IMR-90 (cell line): ENCODE measurements around the gene RNF213. TPM values are rescaled to one million over a fixed set of nuclear protein-coding genes. Genes with fewer than 3 reads are reported as not detected.

Experiments used
- ATAC-seq: fragments of 200-7000 bp; cut with Tn5 transposase; 2 replicates; pipeline ENCODE4 v1.9.1; 2020; ENCODE audit warnings: low read depth, mild to moderate bottlenecking, moderate library complexity
- BruUV-seq: library from RNA; stranded (reverse); fragments of 400-500 nt; replicated peaks from 2 replicates; lab custom pipeline; 2021; lab: Mats Ljungman, UMichigan
- CTCF ChIA-PET: fragments of 300-600 bp; formaldehyde crosslinking; extraction: SDS; loops from one replicate; lab custom pipeline; 2021; ENCODE audit warnings: antibody characterized with exemption; lab: Yijun Ruan, JAX
- POLR2A ChIA-PET: fragments of 300-600 bp; sonication (Branson Sonifier 250); formaldehyde crosslinking; loops from one replicate; lab custom pipeline; 2022; ENCODE audit warnings: antibody characterized with exemption; ENCODE audit not compliant: unreplicated experiment; lab: Charles Lee
- DNase-seq: peaks from one replicate; pipeline ENCODE4 v3.0.0; 2013
- H2AFZ ChIP-seq: replicated peaks from 2 replicates; pipeline ENCODE3; 2013; ENCODE audit warnings: low read length, mild to moderate bottlenecking; ENCODE audit not compliant: poor library complexity
- H2AK5ac ChIP-seq: 2 replicates; pipeline ENCODE4 v1.6.1; 2013; ENCODE audit warnings: low read depth, low read length, inconsistent platforms
- H2AK9ac ChIP-seq: replicated peaks from 2 replicates; pipeline ENCODE3; 2013; ENCODE audit warnings: mild to moderate bottlenecking, low read depth, low read length, moderate library complexity; ENCODE audit not compliant: poor library complexity
- H2BK120ac ChIP-seq: 2 replicates; pipeline ENCODE4 v1.6.1; 2013; ENCODE audit warnings: low read depth, low read length, inconsistent platforms
- H2BK15ac ChIP-seq: 3 replicates; pipeline ENCODE4 v1.6.1; 2013; ENCODE audit warnings: low read depth, low read length, inconsistent platforms
- H2BK20ac ChIP-seq: 2 replicates; pipeline ENCODE4 v1.6.1; 2013; ENCODE audit warnings: low read depth, mild to moderate bottlenecking, inconsistent platforms, low read length, moderate library complexity
- H2BK5ac ChIP-seq: 2 replicates; pipeline ENCODE4 v1.6.1; 2013; ENCODE audit warnings: mild to moderate bottlenecking, low read depth, low read length, inconsistent platforms; ENCODE audit not compliant: poor library complexity, severe bottlenecking
- H3K14ac ChIP-seq: replicated peaks from 2 replicates; pipeline ENCODE4 v1.6.1; 2013; ENCODE audit warnings: low read depth, low read length, inconsistent platforms
- H3K18ac ChIP-seq: 2 replicates; pipeline ENCODE4 v1.6.1; 2013; ENCODE audit warnings: low read depth, low read length, control low read depth
- H3K23ac ChIP-seq: 2 replicates; pipeline ENCODE4 v1.6.1; 2013; ENCODE audit warnings: low read depth, low read length, inconsistent platforms
- H3K27ac ChIP-seq: 2 replicates; pipeline ENCODE4 v1.5.1; 2013; ENCODE audit warnings: mild to moderate bottlenecking, control low read depth, low read length; ENCODE audit not compliant: insufficient read depth
- H3K27me3 ChIP-seq: 2 replicates; pipeline ENCODE4 v1.6.1; 2013; ENCODE audit warnings: low read length; ENCODE audit not compliant: control insufficient read depth, insufficient read depth
- H3K36me3 ChIP-seq: 2 replicates; pipeline ENCODE4 v1.6.1; 2013; ENCODE audit warnings: low read length, mixed read lengths; ENCODE audit not compliant: control insufficient read depth, insufficient read depth
- H3K4ac ChIP-seq: 2 replicates; pipeline ENCODE4 v1.6.1; 2013; ENCODE audit warnings: low read depth, low read length, inconsistent platforms
- H3K4me1 ChIP-seq: 2 replicates; pipeline ENCODE4 v1.6.1; 2013; ENCODE audit warnings: low read length, mixed read lengths; ENCODE audit not compliant: control insufficient read depth, insufficient read depth
- H3K4me2 ChIP-seq: 2 replicates; pipeline ENCODE4 v1.6.1; 2013; ENCODE audit warnings: low read depth, mild to moderate bottlenecking, control low read depth, low read length, moderate library complexity
- H3K4me3 ChIP-seq: 2 replicates; pipeline ENCODE4 v1.5.1; 2013; ENCODE audit warnings: low read depth, mild to moderate bottlenecking, control low read depth, low read length, moderate library complexity; ENCODE audit not compliant: insufficient read depth
- H3K56ac ChIP-seq: 2 replicates; pipeline ENCODE4 v1.6.1; 2013; ENCODE audit warnings: low read length, inconsistent platforms; ENCODE audit not compliant: insufficient read depth; ENCODE audit errors: extremely low read depth
- H3K79me1 ChIP-seq, 2 experiments: 2 replicates each; pipeline ENCODE4 v1.6.1; 2013; ENCODE audit warnings: low read length in 2 of 2, inconsistent platforms in 1 of 2, low read depth in 1 of 2
- H3K9ac ChIP-seq: 2 replicates; pipeline ENCODE4 v1.6.1; 2013; ENCODE audit warnings: low read depth, low read length, control low read depth
- H3K9me1 ChIP-seq: 2 replicates; pipeline ENCODE4 v1.6.1; 2013; ENCODE audit warnings: low read length, inconsistent platforms; ENCODE audit not compliant: insufficient read depth
- H3K9me3 ChIP-seq: 2 replicates; pipeline ENCODE4 v1.6.1; 2013; ENCODE audit warnings: low read length; ENCODE audit not compliant: control insufficient read depth, insufficient read depth
- H4K20me1 ChIP-seq: 2 replicates; pipeline ENCODE4 v1.6.1; 2013; ENCODE audit warnings: low read length, inconsistent platforms; ENCODE audit not compliant: insufficient read depth
- H4K5ac ChIP-seq: 2 replicates; pipeline ENCODE4 v1.6.1; 2013; ENCODE audit warnings: mild to moderate bottlenecking, low read depth, low read length, control low read depth
- H4K8ac ChIP-seq, 2 experiments: 2 replicates each; pipeline ENCODE4 v1.6.1; 2013; ENCODE audit warnings: low read depth in 2 of 2, low read length in 2 of 2, control low read depth in 1 of 2, inconsistent platforms in 1 of 2
- H4K91ac ChIP-seq: 2 replicates; pipeline ENCODE4 v1.6.1; 2013; ENCODE audit warnings: low read depth, low read length, inconsistent platforms; ENCODE audit not compliant: insufficient read depth
- BHLHE40 ChIP-seq: fragments of 150-350 bp; IDR thresholded peaks from 2 replicates; pipeline ENCODE4 v1.6.1; 2016; ENCODE audit warnings: mild to moderate bottlenecking, low read depth, low read length
- CEBPB ChIP-seq: IDR thresholded peaks from 2 replicates; pipeline ENCODE4 v1.6.1; 2012; ENCODE audit warnings: low read depth, low read length, improper control_type of control experiment
- CHD1 ChIP-seq: IDR thresholded peaks from 2 replicates; pipeline ENCODE4 v1.6.1; 2012; ENCODE audit warnings: low read depth, low read length, improper control_type of control experiment
- CTCF ChIP-seq: conservative IDR thresholded peaks from 2 replicates; pipeline ENCODE4 v1.5.1; 2012; ENCODE audit warnings: mild to moderate bottlenecking, low read depth, low read length, improper control_type of control experiment
- FOS ChIP-seq: fragments of 150-350 bp; IDR thresholded peaks from 2 replicates; pipeline ENCODE4 v1.6.1; 2016; ENCODE audit warnings: low read depth, low read length
- MAFK ChIP-seq: IDR thresholded peaks from 2 replicates; pipeline ENCODE4 v1.6.1; 2012; ENCODE audit warnings: low read depth, low read length, improper control_type of control experiment
- MAZ ChIP-seq: IDR thresholded peaks from 2 replicates; pipeline ENCODE4 v1.6.1; 2012; ENCODE audit warnings: low read depth, mild to moderate bottlenecking, low read length, improper control_type of control experiment, moderate library complexity, borderline replicate concordance
- MXI1 ChIP-seq: IDR thresholded peaks from 2 replicates; pipeline ENCODE4 v1.6.1; 2012; ENCODE audit warnings: low read depth, mild to moderate bottlenecking, low read length, moderate library complexity, borderline replicate concordance
- NFE2L2 ChIP-seq: fragments of 150-350 bp; IDR thresholded peaks from 2 replicates; pipeline ENCODE4 v1.6.1; 2016; ENCODE audit warnings: low read depth, mild to moderate bottlenecking, low read length
- POLR2A ChIP-seq: IDR thresholded peaks from 2 replicates; pipeline ENCODE4 v1.6.1; 2012; ENCODE audit warnings: mild to moderate bottlenecking, low read depth, low read length
- RAD21 ChIP-seq: IDR thresholded peaks from 2 replicates; pipeline ENCODE4 v1.6.1; 2012; ENCODE audit warnings: low read length, improper control_type of control experiment
- RCOR1 ChIP-seq: IDR thresholded peaks from 2 replicates; pipeline ENCODE4 v1.6.1; 2012; ENCODE audit warnings: mild to moderate bottlenecking, low read length, improper control_type of control experiment; ENCODE audit not compliant: insufficient replicate concordance
- RFX5 ChIP-seq: IDR thresholded peaks from 2 replicates; pipeline ENCODE4 v1.8.0; 2012; ENCODE audit warnings: low read depth, mild to moderate bottlenecking, low read length, moderate library complexity
- SMC3 ChIP-seq: fragments of 150-350 bp; IDR thresholded peaks from 2 replicates; pipeline ENCODE4 v1.6.1; 2016; ENCODE audit warnings: low read depth, mild to moderate bottlenecking, antibody characterized with exemption, low read length, moderate library complexity
- USF2 ChIP-seq: fragments of 150-350 bp; IDR thresholded peaks from 2 replicates; pipeline ENCODE4 v1.6.1; 2017; ENCODE audit warnings: mild to moderate bottlenecking, antibody characterized with exemption, low read length, low read depth
- WGBS, 2 experiments: methylation state at CpG; one replicate each; pipeline versions ENCODE4 v1.1.5 to v1.1.7; 2013; ENCODE audit warnings: missing lambda C conversion rate in 2 of 2; ENCODE audit not compliant: insufficient read length in 1 of 2; ENCODE audit errors: extremely low coverage in 2 of 2; 5-methylcytosine and 5-hydroxymethylcytosine counted together
- dilution Hi-C: fragments of 300-500 bp; cut with HindIII; formaldehyde crosslinking; loops from one replicate; pipeline ENCODE4 v1.14.3; 2018; ENCODE audit warnings: low sequenced_read_pairs; ENCODE audit not compliant: unreplicated experiment
- in situ Hi-C: fragments of 300-500 bp; cut with MboI; formaldehyde crosslinking; loops from 3 replicates; pipeline ENCODE4 v1.14.3; 2019; ENCODE audit warnings: low sequenced_read_pairs, inconsistent platforms, mixed read lengths
- intact Hi-C: fragments of 100-400 bp; cut with micrococcal nuclease; formaldehyde crosslinking; loops from 2 replicates; pipeline ENCODE4 v1.10.0; 2022
- polyA plus RNA-seq, 3 experiments: library from polyadenylated mRNA; depleted of rRNA; stranded (reverse); fragments of >200 nt; gene quantifications; 2 replicates each; pipeline ENCODE4 v1.2.3, GENCODE V29; 2012; ENCODE audit warnings: low replicate concordance in 1 of 3
- total RNA-seq: library from RNA; depleted of rRNA; stranded (reverse); fragments of >200 nt; gene quantifications from 2 replicates; pipeline ENCODE4 v1.2.3, GENCODE V29; 2012

The RNF213 gene
- total and polyA plus RNA-seq, 2 of the 4 experiments (the other 2 are of a cell fraction), result 23.4 to 36.0 TPM

DNA sequence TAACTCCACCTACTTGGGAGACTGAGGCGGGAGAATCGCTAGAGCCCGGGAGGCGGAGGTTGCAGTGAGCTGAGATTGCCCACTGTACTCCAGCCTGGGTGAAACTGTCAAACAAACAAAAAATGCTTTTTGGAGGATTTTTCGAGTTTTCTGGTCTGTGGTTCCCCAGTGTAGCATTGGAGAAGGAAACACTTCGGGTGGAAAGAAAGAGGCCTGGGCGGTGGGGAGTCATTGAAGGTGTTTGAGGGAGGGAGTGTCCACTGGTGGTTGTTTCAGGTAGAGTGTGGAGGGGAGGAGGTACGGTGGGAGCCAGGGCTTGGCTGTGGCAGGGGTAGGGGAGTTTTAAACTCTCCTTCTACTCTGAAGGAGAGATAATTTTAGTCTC, 1.2 kb downstream of the RNF213 start (continued):
- TF ChIP-seq MAZ, result no peak

DNA sequence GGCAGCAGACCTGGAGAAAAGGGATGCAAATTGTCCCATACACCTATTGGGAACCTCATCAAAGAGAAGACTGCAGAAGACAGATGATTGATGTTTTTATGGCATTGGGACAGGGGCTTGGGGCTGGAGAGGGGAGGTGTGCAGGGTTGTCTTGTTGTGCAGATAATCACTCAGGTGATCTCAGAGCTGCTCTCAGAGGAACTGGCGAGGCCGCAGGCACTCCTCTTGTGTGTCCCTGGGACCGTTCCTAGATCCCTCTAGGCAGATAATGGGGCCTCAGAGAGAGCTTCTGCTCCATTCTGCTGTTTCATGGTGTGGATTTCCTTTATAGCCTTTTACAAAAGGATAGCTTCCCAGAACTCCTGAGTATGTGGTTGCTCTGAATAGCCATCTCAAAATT, 1.6 kb downstream of the RNF213 start:
- ATAC-seq (no peak), DNase-seq (no peak)
- H3K4me1 ChIP-seq, result peaks cover 20% of the 10 kb centered on the region
- intact Hi-C loops, result loop anchor here (5.0 kb wide), 2 partner anchors 40 to 255 kb away; partner anchors contain the start of genes SGSH and SLC26A11
- no peak overlapping the region for H2BK15ac ChIP-seq
- in situ Hi-C loops, result no loop called here
- H2AFZ ChIP-seq, result no peak overlapping the region
- POLR2A ChIA-PET, result no interaction called here
- H3K9me1 ChIP-seq, result 0 out of 2 replicates have a peak, but pooled peaks cover 3% of the 10 kb centered on the region
- H3K4ac ChIP-seq, result peak overlapping the region; percentile 97; the same call in 1 of the 2 replicates
- H2BK5ac ChIP-seq, result peak overlapping the region; percentile 7
- peaks cover 16 to 48% of the 10 kb centered on the region in 2 experiments; a peak in 2 of 4 replicates for H3K79me1 ChIP-seq
- no TSS peak for BruUV-seq
- H2BK20ac ChIP-seq, result no peak overlapping the region
- no peak overlapping the region for H3K56ac ChIP-seq
- peak overlapping the region; percentile 66; the same call in 1 of the 2 replicates for H3K27ac ChIP-seq
- CTCF ChIA-PET, result interaction anchor here (0.6 kb wide), 1 partner anchor 104 kb away, joined by 5 read pairs; no protein-coding TSS in a partner anchor
- no peaks in the 10 kb centered on the region for H3K27me3 ChIP-seq
- H3K4me2 ChIP-seq, result peak overlapping the region; percentile 82
- no peak overlapping the region for H2BK120ac ChIP-seq
- no peaks in the 10 kb centered on the region; the same call in 1 of the 2 replicates for H4K20me1 ChIP-seq
- H3K36me3 ChIP-seq, result peaks cover 16% of the 10 kb centered on the region
- no peak overlapping the region for H3K4me3 ChIP-seq
- H3K23ac ChIP-seq, result peak overlapping the region; percentile 98
- H3K18ac ChIP-seq, result no peak overlapping the region
- H4K5ac ChIP-seq, result no peak overlapping the region
- H2AK9ac ChIP-seq, result peak overlapping the region; percentile 92
- dilution Hi-C loops, result no loop called here
- H4K8ac ChIP-seq, result peak overlapping the region; percentile 26 to 97; a peak in 2 of 4 replicates
- H4K91ac ChIP-seq, result no peak overlapping the region
- no peak overlapping the region for H3K14ac ChIP-seq
- WGBS, 2 experiments, result 88% methylated on average over 3 of the region's 3 CpGs; no CpG with 5 or more reads in 1 of the 2 experiments
- no peaks in the 10 kb centered on the region for H3K9me3 ChIP-seq
- peak overlapping the region; percentile 96; the same call in 1 of the 2 replicates for H3K9ac ChIP-seq
- peak overlapping the region; percentile 0; the same call in 1 of the 2 replicates for H2AK5ac ChIP-seq
- no peak for TF ChIP-seq USF2
- TF ChIP-seq FOS, result no peak
- no peak for TF ChIP-seq MXI1
- TF ChIP-seq CHD1, result no peak
- no peak for TF ChIP-seq SMC3
- TF ChIP-seq NFE2L2, result no peak
- TF ChIP-seq RCOR1, result no peak
- TF ChIP-seq MAFK, result no peak
- no peak for TF ChIP-seq BHLHE40
- TF ChIP-seq RAD21, result no peak
- TF ChIP-seq POLR2A, result no peak
- TF ChIP-seq RFX5, result no peak
- no peak for TF ChIP-seq CTCF
- TF ChIP-seq CEBPB, result no peak
- no peak for TF ChIP-seq MAZ
